ENCODE measurements around the gene RNF112.
A peak's percentile ranks its signal among the peaks of the same experiment; 100 is the strongest.

The RNF112 gene

GRCh38 chr17:19376811-19377210 lies 34.2 kb upstream of the RNF112 start:
- peaks cover 22% of the 10 kb centered on the region in 2 experiments for H3K4me1 ChIP-seq (ENCODE audit: control insufficient read depth in 1 of 2, insufficient read depth in 1 of 2, low read depth in 1 of 2, low read length in 1 of 2)
- H3K9me3 ChIP-seq, result no peaks in the 10 kb centered on the region
- peaks cover 25% of the 10 kb centered on the region for H3K36me3 ChIP-seq
- peaks cover 8% of the 10 kb centered on the region for H3K27me3 ChIP-seq
- peak overlapping the region; percentile 79 to 90 for H3K4me3 ChIP-seq (ENCODE audit: low read depth in 1 of 2, low read length in 1 of 2)
- TF ChIP-seq CTCF (IDR thresholded peaks at IDR 0.05), result no peak
- H3K27ac ChIP-seq, result peak overlapping the region; percentile 93

- no peaks in the 10 kb centered on the region for H3K9me3 ChIP-seq
- TF ChIP-seq CTCF (IDR thresholded peaks at IDR 0.05), result peak; percentile 63
- peaks cover 35% of the 10 kb centered on the region for H3K36me3 ChIP-seq
- peak overlapping the region; percentile 79 to 90 for H3K4me3 ChIP-seq (ENCODE audit: low read depth in 1 of 2, low read length in 1 of 2)
- H3K27me3 ChIP-seq, result no peaks in the 10 kb centered on the region
- peaks cover 22% of the 10 kb centered on the region in 2 experiments for H3K4me1 ChIP-seq (ENCODE audit: control insufficient read depth in 1 of 2, insufficient read depth in 1 of 2, low read depth in 1 of 2, low read length in 1 of 2)
- peak overlapping the region; percentile 93 for H3K27ac ChIP-seq
Measured at GRCh38 chr17:19377602-19378415, 33.2 kb upstream of the RNF112 start.

- peaks cover 22% of the 10 kb centered on the region in 2 experiments for H3K4me1 ChIP-seq (ENCODE audit: control insufficient read depth in 1 of 2, insufficient read depth in 1 of 2, low read depth in 1 of 2, low read length in 1 of 2)
- peaks cover 44% of the 10 kb centered on the region for H3K36me3 ChIP-seq
- H3K9me3 ChIP-seq, result no peaks in the 10 kb centered on the region
- H3K4me3 ChIP-seq (ENCODE audit: low read depth in 1 of 2, low read length in 1 of 2), result peak within 1 kb of the TSS; percentile 79 to 90
- H3K27ac ChIP-seq, result peak within 1 kb of the TSS; percentile 93
- no peaks in the 10 kb centered on the region for H3K27me3 ChIP-seq
- TF ChIP-seq CTCF (IDR thresholded peaks at IDR 0.05), result no peak
Measured at GRCh38 chr17:19378416-19379360, 32.3 kb upstream of the RNF112 start, which contains the start of gene MAPK7. MAPK7 (plus strand) TSS chr17:19378498; CDS start chr17:19378901, 403 bp downstream.

- peaks cover 22% of the 10 kb centered on the region in 2 experiments for H3K4me1 ChIP-seq (ENCODE audit: control insufficient read depth in 1 of 2, insufficient read depth in 1 of 2, low read depth in 1 of 2, low read length in 1 of 2)
- H3K27me3 ChIP-seq, result no peaks in the 10 kb centered on the region
- peak overlapping the region in 1 of 2 experiments; percentile 79 for H3K4me3 ChIP-seq (ENCODE audit: low read depth in 1 of 2, low read length in 1 of 2)
- H3K36me3 ChIP-seq, result peaks cover 52% of the 10 kb centered on the region
- H3K27ac ChIP-seq, result peak overlapping the region; percentile 93
- no peaks in the 10 kb centered on the region for H3K9me3 ChIP-seq
- no peak for TF ChIP-seq CTCF (IDR thresholded peaks at IDR 0.05)
Measured at GRCh38 chr17:19379361-19380065, 31.5 kb upstream of the RNF112 start.
